Endothelial cell of umbilical vein (primary cell): ENCODE results near the gene TMEM135. TPM values are rescaled to one million over a fixed set of nuclear protein-coding genes. Genes with fewer than 3 reads are reported as not detected.
"Not testable (repeated sequence)": the region's sequence is repeated elsewhere in the genome, so short reads cannot be mapped to it uniquely, and the experiment has no call there.

Experiments used
- BruUV-seq: library from RNA; stranded (reverse); fragments of 400-500 nt; replicated peaks from 2 replicates; lab custom pipeline; 2021; lab: Mats Ljungman, UMichigan
- CTCF ChIA-PET: fragments of 300-600, 350-600 bp; sonication (Branson Sonifier 250); formaldehyde crosslinking; loops from one replicate; lab custom pipeline; 2021; ENCODE audit warnings: antibody characterized with exemption, inconsistent platforms; lab: Charles Lee
- POLR2A ChIA-PET: fragments of 300-600, 350-600 bp; sonication (Branson Sonifier 250); formaldehyde crosslinking; loops from one replicate; lab custom pipeline; 2021; ENCODE audit warnings: antibody characterized with exemption, inconsistent platforms; lab: Charles Lee
- DNase-seq: peaks from one replicate; pipeline ENCODE4 v3.0.0-alpha.2; 2011; ENCODE audit warnings: low read depth, low spot score
- FAIRE-seq: peaks from 2 replicates; lab custom pipeline; 2011; peaks lifted over from hg19 to GRCh38; lab: Jason Lieb, UNC
- H2AFZ ChIP-seq: 2 replicates; pipeline ENCODE4 v1.6.0; 2012; ENCODE audit warnings: low read depth, low read length, control low read depth, inconsistent platforms
- H3K27ac ChIP-seq: 2 replicates; pipeline ENCODE4 v1.5.1; 2011; ENCODE audit warnings: low read depth, mild to moderate bottlenecking, control low read depth, low read length, moderate library complexity; ENCODE audit not compliant: insufficient read depth
- H3K27me3 ChIP-seq, 2 experiments: 2 replicates each; pipeline versions ENCODE4 v1.6.0 to v1.6.1; 2011; ENCODE audit warnings: low read length in 2 of 2, mixed read lengths in 1 of 2; ENCODE audit not compliant: control insufficient read depth in 2 of 2, insufficient read depth in 2 of 2
- H3K36me3 ChIP-seq, 2 experiments: 2 replicates in 1 of 2; 3 replicates in 1 of 2; pipeline ENCODE4 v1.5.1; 2011; ENCODE audit warnings: low read length in 2 of 2, mild to moderate bottlenecking in 1 of 2, moderate library complexity in 1 of 2; ENCODE audit not compliant: control insufficient read depth in 2 of 2, insufficient read depth in 2 of 2; ENCODE audit errors: extremely low read depth in 1 of 2
- H3K4me1 ChIP-seq: 3 replicates; pipeline ENCODE4 v1.5.1; 2011; ENCODE audit warnings: mild to moderate bottlenecking, low read length; ENCODE audit not compliant: control insufficient read depth, insufficient read depth; ENCODE audit errors: extremely low read depth
- H3K4me2 ChIP-seq: 2 replicates; pipeline ENCODE4 v1.6.1; 2011; ENCODE audit warnings: low read length, control low read depth, mixed read lengths; ENCODE audit not compliant: insufficient read depth
- H3K4me3 ChIP-seq, 3 experiments: fragments of 200-600 bp in 1 of 3; sonication (generic), shearing (Covaris generic) in 1 of 3; replicated peaks in 1 of 3; 2 replicates each; pipeline ENCODE4 v1.5.1; 2011 to 2016; ENCODE audit warnings: control low read depth in 3 of 3, low read length in 3 of 3, mild to moderate bottlenecking in 2 of 3, inconsistent platforms in 1 of 3, low read depth in 1 of 3, moderate library complexity in 1 of 3; ENCODE audit not compliant: insufficient read depth in 1 of 3
- H3K79me2 ChIP-seq: 2 replicates; pipeline ENCODE4 v1.6.0; 2012; ENCODE audit warnings: low read length, inconsistent platforms; ENCODE audit not compliant: control insufficient read depth, insufficient read depth
- H3K9ac ChIP-seq: replicated peaks from 2 replicates; pipeline ENCODE3; 2011; ENCODE audit warnings: low read length, control low read depth; ENCODE audit not compliant: insufficient read depth; ENCODE audit errors: extremely low read depth
- H3K9me1 ChIP-seq: replicated peaks from 3 replicates; pipeline ENCODE4 v1.6.0; 2011; ENCODE audit warnings: mild to moderate bottlenecking, low read length; ENCODE audit not compliant: control insufficient read depth, insufficient read depth; ENCODE audit errors: extremely low read depth
- H3K9me3 ChIP-seq: replicated peaks from 2 replicates; pipeline ENCODE4 v1.5.1; 2012; ENCODE audit warnings: low read length, inconsistent platforms; ENCODE audit not compliant: control insufficient read depth, insufficient read depth
- H4K20me1 ChIP-seq: replicated peaks from 2 replicates; pipeline ENCODE3; 2011; ENCODE audit warnings: mild to moderate bottlenecking, low read length; ENCODE audit not compliant: control insufficient read depth, insufficient read depth; ENCODE audit errors: extremely low read depth
- EZH2 ChIP-seq: IDR thresholded peaks from 2 replicates; pipeline ENCODE4 v1.6.1; 2012; ENCODE audit warnings: borderline replicate concordance, low read depth, mild to moderate bottlenecking, moderate library complexity, low read length, inconsistent platforms; ENCODE audit not compliant: severe bottlenecking
- POLR2AphosphoS5 ChIP-seq: IDR thresholded peaks from 2 replicates; pipeline ENCODE4 v1.6.1; 2012; ENCODE audit warnings: low read depth, mild to moderate bottlenecking, control low read depth, low read length, moderate library complexity; ENCODE audit not compliant: insufficient read depth
- dilution Hi-C: fragments of 300-500 bp; cut with MboI; formaldehyde crosslinking; loops from one replicate; pipeline ENCODE4 v1.15.0; 2019; ENCODE audit warnings: low sequenced_read_pairs; ENCODE audit not compliant: extremely low pct_ligation_motif_present
- intact Hi-C: fragments of 100-400 bp; cut with micrococcal nuclease; formaldehyde crosslinking; loops from one replicate; pipeline ENCODE4 v1.10.0; 2022
- polyA plus RNA-seq, 4 experiments: library from polyadenylated mRNA; depleted of rRNA in 3 of 4; stranded (reverse) in 3 of 4; unstranded in 1 of 4; fragments of >200 nt; gene quantifications; 2 replicates each; pipeline versions ENCODE4 v1.2.1 to v1.2.3, GENCODE V29; 2011 to 2012; ENCODE audit warnings: missing spikeins in 1 of 4
- total RNA-seq: library from RNA; stranded (reverse); gene quantifications from 2 replicates; pipeline ENCODE4 v1.2.3, GENCODE V29; 2021
- TF ChIP-seq, protein P1 (sequence below): IDR thresholded peaks from 2 replicates; pipeline ENCODE4 v1.6.1; 2011; ENCODE audit not compliant: insufficient read depth, insufficient read length
- TF ChIP-seq, protein P2 (sequence below), 2 donors: IDR thresholded peaks; 1 replicate in 1 of 2; 2 replicates in 1 of 2; pipeline ENCODE4 v1.5.1; 2011; ENCODE audit warnings: low read length in 2 of 2, mild to moderate bottlenecking in 2 of 2, moderate library complexity in 2 of 2, control low read depth in 1 of 2, inconsistent platforms in 1 of 2, low read depth in 1 of 2; ENCODE audit not compliant: insufficient read depth in 1 of 2; ENCODE audit errors: extremely low read depth in 1 of 2

Gene TMEM135
- total and polyA plus RNA-seq, 2 donors (not counting 3 experiments of a cell fraction or from before 2014, with no cell fraction given), result 12.3 to 33.2 TPM

DNA sequence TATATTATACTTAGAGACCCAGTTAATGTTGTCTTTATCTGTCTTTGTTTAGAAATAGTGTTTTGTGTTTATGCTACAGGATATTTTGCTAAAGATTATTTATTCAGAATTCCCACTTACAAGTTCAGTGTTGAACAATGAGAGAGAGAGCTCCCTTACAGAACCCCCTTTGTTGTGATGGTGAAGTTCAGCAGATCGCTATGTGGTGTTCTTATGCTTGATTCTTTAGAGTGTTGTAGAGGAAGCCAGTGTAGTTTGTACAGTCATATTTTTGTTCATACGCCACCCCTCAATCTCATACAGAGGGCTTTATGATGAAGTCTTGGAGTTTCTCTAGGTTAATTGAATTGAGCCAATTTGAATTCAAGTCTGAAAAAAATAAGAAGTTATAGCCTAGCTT, 150.2 kb downstream of the TMEM135 start:
- POLR2A ChIA-PET, result no interaction called here
- Histone ChIP-seq H3K27ac (no peak overlapping the region), H3K4me3 (no peak overlapping the region), H3K4me2 (no peak overlapping the region), H3K9me3 (no peaks in the 10 kb centered on the region), H3K9me1 (no peaks in the 10 kb centered on the region), H3K79me2 (no peaks in the 10 kb centered on the region), H2AFZ (no peak overlapping the region), H3K36me3 (no peaks in the 10 kb centered on the region), H4K20me1 (no peaks in the 10 kb centered on the region), H3K27me3 (no peaks in the 10 kb centered on the region), H3K9ac (no peak overlapping the region), H3K4me1 (no peaks in the 10 kb centered on the region)
- TF ChIP-seq, protein P1, sequence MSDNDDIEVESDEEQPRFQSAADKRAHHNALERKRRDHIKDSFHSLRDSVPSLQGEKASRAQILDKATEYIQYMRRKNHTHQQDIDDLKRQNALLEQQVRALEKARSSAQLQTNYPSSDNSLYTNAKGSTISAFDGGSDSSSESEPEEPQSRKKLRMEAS, result no peak
- no peak for TF ChIP-seq POLR2AphosphoS5
- TF ChIP-seq, protein P2, sequence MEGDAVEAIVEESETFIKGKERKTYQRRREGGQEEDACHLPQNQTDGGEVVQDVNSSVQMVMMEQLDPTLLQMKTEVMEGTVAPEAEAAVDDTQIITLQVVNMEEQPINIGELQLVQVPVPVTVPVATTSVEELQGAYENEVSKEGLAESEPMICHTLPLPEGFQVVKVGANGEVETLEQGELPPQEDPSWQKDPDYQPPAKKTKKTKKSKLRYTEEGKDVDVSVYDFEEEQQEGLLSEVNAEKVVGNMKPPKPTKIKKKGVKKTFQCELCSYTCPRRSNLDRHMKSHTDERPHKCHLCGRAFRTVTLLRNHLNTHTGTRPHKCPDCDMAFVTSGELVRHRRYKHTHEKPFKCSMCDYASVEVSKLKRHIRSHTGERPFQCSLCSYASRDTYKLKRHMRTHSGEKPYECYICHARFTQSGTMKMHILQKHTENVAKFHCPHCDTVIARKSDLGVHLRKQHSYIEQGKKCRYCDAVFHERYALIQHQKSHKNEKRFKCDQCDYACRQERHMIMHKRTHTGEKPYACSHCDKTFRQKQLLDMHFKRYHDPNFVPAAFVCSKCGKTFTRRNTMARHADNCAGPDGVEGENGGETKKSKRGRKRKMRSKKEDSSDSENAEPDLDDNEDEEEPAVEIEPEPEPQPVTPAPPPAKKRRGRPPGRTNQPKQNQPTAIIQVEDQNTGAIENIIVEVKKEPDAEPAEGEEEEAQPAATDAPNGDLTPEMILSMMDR (IDR thresholded peaks at IDR 0.05; ENCODE audit: extremely low read depth in 1 of 2, insufficient read depth in 1 of 2, low read depth in 1 of 2, low read length in 2 of 2), result no peak
- no peak for TF ChIP-seq EZH2
- CTCF ChIA-PET, result interaction anchor here (0.5 to 0.8 kb wide), 2 partner anchors 70 to 249 kb away, joined by 3 read pairs; no protein-coding TSS in a partner anchor
- DNase-seq, result no peak
- intact Hi-C loops (no loop called here), dilution Hi-C loops (no loop called here)
- no TSS peak for BruUV-seq
- FAIRE-seq, result no peak

- BruUV-seq, result not testable (repeated sequence)
These were observed 150.7 kb downstream of the TMEM135 start for GRCh38 chr11:87188396-87188795.

DNA sequence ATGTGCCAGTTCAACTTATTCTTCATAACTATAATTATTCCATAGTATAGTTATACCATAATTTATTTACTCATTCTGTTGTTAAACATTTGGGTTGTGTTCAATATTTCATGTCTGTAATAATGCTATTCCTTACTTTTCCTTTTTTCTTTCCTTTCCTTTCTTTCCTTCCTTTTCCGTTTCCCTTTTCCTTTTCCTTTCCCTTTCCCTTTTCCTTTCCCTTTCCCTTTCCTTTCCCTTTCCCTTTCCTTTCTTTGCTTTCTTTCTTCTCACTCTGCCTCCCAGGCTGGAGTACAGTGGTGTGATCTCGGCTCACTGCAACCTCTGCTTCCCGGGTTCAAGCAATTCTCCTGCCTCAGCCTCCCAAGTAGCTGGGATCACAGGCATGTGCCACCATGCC, 151.2 kb downstream of the TMEM135 start:
- H3K36me3 ChIP-seq, H2AFZ ChIP-seq, H3K4me3 ChIP-seq, FAIRE-seq, H3K9me3 ChIP-seq, H3K4me2 ChIP-seq, H3K4me1 ChIP-seq, dilution Hi-C loops, H3K9me1 ChIP-seq, H3K9ac ChIP-seq, H4K20me1 ChIP-seq, H3K79me2 ChIP-seq, DNase-seq, BruUV-seq, POLR2A ChIA-PET, H3K27ac ChIP-seq, H3K27me3 ChIP-seq, CTCF ChIA-PET, intact Hi-C loops: not testable (repeated sequence)

More at GRCh38 chr11:87188396-87188795, 150.7 kb downstream of the TMEM135 start:
- H3K27me3 ChIP-seq, H3K36me3 ChIP-seq, DNase-seq, H3K9me1 ChIP-seq, H3K9ac ChIP-seq, dilution Hi-C loops, POLR2A ChIA-PET, H3K27ac ChIP-seq, H3K9me3 ChIP-seq, H2AFZ ChIP-seq, H4K20me1 ChIP-seq, H3K4me2 ChIP-seq, FAIRE-seq, intact Hi-C loops, H3K4me1 ChIP-seq, H3K4me3 ChIP-seq, H3K79me2 ChIP-seq: not testable (repeated sequence)
- CTCF ChIA-PET, result interaction anchor here (0.8 kb wide), 1 partner anchor 70 kb away, joined by 3 read pairs; no protein-coding TSS in a partner anchor
